SK-N-SH (cell line): ENCODE results near the gene CIB4. TPM values are rescaled to one million over a fixed set of nuclear protein-coding genes. Genes with fewer than 3 reads are reported as not detected.

Experiments
- CTCF ChIA-PET: fragments of 300-600, 350-600 bp; formaldehyde crosslinking; extraction: SDS; loops from one replicate; lab custom pipeline; 2021; lab: Yijun Ruan, JAX
- POLR2A ChIA-PET: fragments of 350-600 bp; sonication (Branson Sonifier 250); formaldehyde crosslinking; extraction: SDS; loops from one replicate; lab custom pipeline; 2020; ENCODE audit warnings: antibody characterized with exemption, inconsistent platforms; lab: Yijun Ruan, JAX
- DNase-seq: peaks from one replicate; pipeline ENCODE4 v3.0.0; 2012
- H2AFZ ChIP-seq: fragments of 200-600 bp; sonication (generic); 2 replicates; pipeline ENCODE4 v1.8.1; 2016; ENCODE audit warnings: antibody characterized with exemption, mild to moderate bottlenecking, low read depth
- H3F3A ChIP-seq: fragments of 200-600 bp; sonication (generic); replicated peaks from 2 replicates; pipeline ENCODE3; 2016; ENCODE audit warnings: antibody characterized with exemption, mild to moderate bottlenecking; ENCODE audit not compliant: insufficient read depth
- H3K27ac ChIP-seq, 2 experiments: fragments of 200-500 bp in 1 of 2; fragments of 200-600 bp in 1 of 2; sonication (Bioruptor generic) in 1 of 2; sonication (generic), shearing (Covaris generic) in 1 of 2; 2 replicates each; pipeline versions ENCODE4 v1.5.1 to v1.6.1; 2014 to 2016; ENCODE audit warnings: low read depth in 2 of 2, inconsistent platforms in 1 of 2, low read length in 1 of 2, mild to moderate bottlenecking in 1 of 2, mixed read lengths in 1 of 2
- H3K27me3 ChIP-seq: fragments of 200-600 bp; sonication (generic), shearing (Covaris generic); 2 replicates; pipeline ENCODE4 v1.6.1; 2016; ENCODE audit warnings: mixed run types; ENCODE audit not compliant: insufficient read depth
- H3K36me3 ChIP-seq, 2 experiments: fragments of 200-500 bp in 1 of 2; fragments of 200-600 bp in 1 of 2; sonication (Bioruptor generic) in 1 of 2; sonication (generic) in 1 of 2; replicated peaks in 1 of 2; 2 replicates each; pipeline versions ENCODE3 to v1.5.1; 2014 to 2016; ENCODE audit warnings: low read length in 1 of 2, mild to moderate bottlenecking in 1 of 2; ENCODE audit not compliant: insufficient read depth in 2 of 2, control insufficient read depth in 1 of 2
- H3K4me1 ChIP-seq, 2 experiments: fragments of 200-500 bp in 1 of 2; fragments of 200-600 bp in 1 of 2; sonication (Bioruptor generic) in 1 of 2; sonication (generic), shearing (Covaris generic) in 1 of 2; 2 replicates each; pipeline versions ENCODE4 v1.5.1 to v1.6.1; 2014 to 2016; ENCODE audit warnings: low read depth in 1 of 2, low read length in 1 of 2, mixed run types in 1 of 2; ENCODE audit not compliant: insufficient read depth in 2 of 2, control insufficient read depth in 1 of 2
- H3K4me2 ChIP-seq: fragments of 200-600 bp; sonication (generic), shearing (Covaris generic); 2 replicates; pipeline ENCODE4 v1.6.1; 2017; ENCODE audit warnings: mixed run types
- H3K4me3 ChIP-seq, 2 experiments: fragments of 200-500 bp in 1 of 2; fragments of 200-600 bp in 1 of 2; sonication (Bioruptor generic) in 1 of 2; sonication (generic), shearing (Covaris generic) in 1 of 2; 2 replicates each; pipeline versions ENCODE4 v1.5.1 to v1.8.1; 2014 to 2016; ENCODE audit warnings: low read depth in 2 of 2, inconsistent platforms in 1 of 2, low read length in 1 of 2, mild to moderate bottlenecking in 1 of 2, mixed read lengths in 1 of 2, moderate library complexity in 1 of 2
- H3K79me2 ChIP-seq: fragments of 200-600 bp; sonication (generic); 2 replicates; pipeline ENCODE4 v1.8.1; 2017; ENCODE audit warnings: mild to moderate bottlenecking; ENCODE audit not compliant: insufficient read depth
- H3K9ac ChIP-seq: fragments of 200-600 bp; sonication (generic); 2 replicates; pipeline ENCODE4 v1.6.1; 2017; ENCODE audit warnings: mixed run types
- H3K9me2 ChIP-seq: fragments of 200-600 bp; sonication (generic); 2 replicates; pipeline ENCODE4 v1.6.1; 2017; ENCODE audit warnings: mixed run types
- H3K9me3 ChIP-seq: fragments of 200-600 bp; sonication (generic); 2 replicates; pipeline ENCODE4 v1.6.1; 2017; ENCODE audit warnings: mixed run types, mild to moderate bottlenecking, moderate library complexity
- H4K20me1 ChIP-seq: fragments of 200-600 bp; sonication (generic); 2 replicates; pipeline ENCODE4 v1.6.1; 2017; ENCODE audit warnings: mild to moderate bottlenecking, mixed run types; ENCODE audit not compliant: insufficient read depth
- CHD2 ChIP-seq: fragments of 150-350 bp; IDR thresholded peaks from 2 replicates; pipeline ENCODE4 v1.6.1; 2018; ENCODE audit warnings: low read length; ENCODE audit not compliant: partially characterized antibody
- EZH2phosphoT487 ChIP-seq: fragments of 200-600 bp; sonication (generic); IDR thresholded peaks from 2 replicates; pipeline ENCODE4 v1.6.1; 2017; ENCODE audit warnings: low read depth, mixed run types, mild to moderate bottlenecking, antibody characterized with exemption, moderate library complexity, borderline replicate concordance
- FOXJ3 ChIP-seq: sonication (generic); formaldehyde crosslinking; IDR thresholded peaks from 2 replicates; pipeline ENCODE4 v1.5.1; 2020; ENCODE audit warnings: mild to moderate bottlenecking, missing genetic modification reagents
- GATA2 ChIP-seq: sonication (generic); formaldehyde crosslinking; IDR thresholded peaks from 2 replicates; pipeline ENCODE4 v1.5.0; 2020; ENCODE audit warnings: mild to moderate bottlenecking, missing genetic modification reagents
- JUND ChIP-seq: IDR thresholded peaks from 2 replicates; pipeline ENCODE4 v1.4.0; 2012
- NRF1 ChIP-seq: IDR thresholded peaks from 2 replicates; pipeline ENCODE4 v1.6.1; 2012; ENCODE audit warnings: low read depth, mild to moderate bottlenecking, low read length
- PBX3 ChIP-seq: IDR thresholded peaks from 2 replicates; pipeline ENCODE4; 2012
- RAD21 ChIP-seq: IDR thresholded peaks from 2 replicates; pipeline ENCODE4 v1.6.1; 2012; ENCODE audit warnings: mild to moderate bottlenecking, low read length
- RXRA ChIP-seq: IDR thresholded peaks from 2 replicates; pipeline ENCODE4 v1.4.0; 2012; ENCODE audit warnings: low read depth, mild to moderate bottlenecking, borderline replicate concordance
- SMC3 ChIP-seq: IDR thresholded peaks from 2 replicates; pipeline ENCODE4 v1.6.1; 2012; ENCODE audit warnings: low read depth, low read length, improper control_type of control experiment
- TAF1 ChIP-seq: IDR thresholded peaks from 2 replicates; pipeline ENCODE4 v1.6.1; 2012; ENCODE audit warnings: low read depth, mild to moderate bottlenecking, low read length, moderate library complexity, borderline replicate concordance
- YY1 ChIP-seq: IDR thresholded peaks from 2 replicates; pipeline ENCODE4 v1.4.0; 2012; ENCODE audit warnings: low read depth, mild to moderate bottlenecking
- WGBS: methylation state at CpG from one replicate; pipeline ENCODE4 v1.1.6; 2017; ENCODE audit warnings: low lambda C conversion rate; 5-methylcytosine and 5-hydroxymethylcytosine counted together
- polyA plus RNA-seq, 3 experiments: library from polyadenylated mRNA; depleted of rRNA; stranded (reverse); fragments of >200 nt; gene quantifications; 2 replicates each; pipeline ENCODE4 v1.2.3, GENCODE V29; 2012

The CIB4 gene
- polyA plus RNA-seq, 1 of the 3 experiments (the other 2 are of a cell fraction) = not detected

GRCh38 chr2:26584191-26584590 lies 57.0 kb downstream of the CIB4 start:
- Histone ChIP-seq H4K20me1 (no peaks in the 10 kb centered on the region), H2AFZ (no peak overlapping the region), H3K79me2 (no peaks in the 10 kb centered on the region), H3F3A (no peaks in the 10 kb centered on the region), H3K27me3 (peaks cover 63% of the 10 kb centered on the region), H3K36me3 (no peaks in the 10 kb centered on the region), H3K9me2 (no peaks in the 10 kb centered on the region), H3K4me1 (peaks cover 0 to 12% of the 10 kb centered on the region in 2 experiments; a peak in 1 of 4 replicates), H3K27ac (no peak overlapping the region), H3K4me2 (no peak overlapping the region), H3K4me3 (no peak overlapping the region), H3K9me3 (no peaks in the 10 kb centered on the region), H3K9ac (no peak overlapping the region)
- ChIA-PET CTCF (interaction anchor here (0.8 to 10.9 kb wide), 2 partner anchors 21 to 159 kb away, joined by 3 to 128 read pairs; no protein-coding TSS in a partner anchor), POLR2A (no interaction called here)
- peak; percentile 28 for DNase-seq
- 64% methylated on average over 4 of the region's 4 CpGs for WGBS
- TF ChIP-seq EZH2phosphoT487 (no peak), CHD2 (no peak), NRF1 (no peak)

- CTCF ChIA-PET = interaction anchor here (0.7 to 10.9 kb wide), 2 partner anchors 22 to 160 kb away, joined by 3 to 128 read pairs; no protein-coding TSS in a partner anchor
- DNase-seq = peak; percentile 36
- H3K4me2 ChIP-seq = no peak overlapping the region
- H3K9me3 ChIP-seq = no peaks in the 10 kb centered on the region
- H3K4me3 ChIP-seq = no peak overlapping the region
- peaks cover 62% of the 10 kb centered on the region for H3K27me3 ChIP-seq
- no peak overlapping the region for H3K9ac ChIP-seq
- no peaks in the 10 kb centered on the region for H3K79me2 ChIP-seq
- POLR2A ChIA-PET = no interaction called here
- no peak overlapping the region for H3K27ac ChIP-seq
- no peaks in the 10 kb centered on the region for H3K36me3 ChIP-seq
- H3K4me1 ChIP-seq = peaks cover 0 to 10% of the 10 kb centered on the region in 2 experiments; a peak in 1 of 4 replicates
- no peak for TF ChIP-seq EZH2phosphoT487
- no peak for TF ChIP-seq JUND
- no peak for TF ChIP-seq FOXJ3 (CRISPR knock-in tag)
- no peak for TF ChIP-seq PBX3
- no peak for TF ChIP-seq GATA2 (CRISPR knock-in tag)
- TF ChIP-seq YY1 = no peak
- no peak for TF ChIP-seq RAD21
- TF ChIP-seq, all 33 proteins: peak for 0
- no peaks in the 10 kb centered on the region for H4K20me1 ChIP-seq
- H3F3A ChIP-seq = no peaks in the 10 kb centered on the region
- H3K9me2 ChIP-seq = no peaks in the 10 kb centered on the region
- no peak overlapping the region for H2AFZ ChIP-seq
- 41% methylated on average over 8 of the region's 8 CpGs for WGBS
Measured at GRCh38 chr2:26583381-26583911, 57.7 kb downstream of the CIB4 start.

- POLR2A ChIA-PET = no interaction called here
- Histone ChIP-seq H3K9me2 (no peaks in the 10 kb centered on the region), H3K27me3 (peaks cover 62% of the 10 kb centered on the region), H3K79me2 (no peaks in the 10 kb centered on the region), H3K4me1 (peaks cover 0 to 8% of the 10 kb centered on the region in 2 experiments; a peak in 1 of 4 replicates), H3K27ac (no peak overlapping the region), H3K4me3 (no peak overlapping the region), H3K4me2 (no peak overlapping the region), H2AFZ (no peak overlapping the region), H3K9ac (no peak overlapping the region), H4K20me1 (no peaks in the 10 kb centered on the region), H3K36me3 (no peaks in the 10 kb centered on the region), H3K9me3 (no peaks in the 10 kb centered on the region), H3F3A (no peaks in the 10 kb centered on the region)
- peak; percentile 31 for DNase-seq
- 50% methylated on average over 4 of the region's 5 CpGs for WGBS
- CTCF ChIA-PET = interaction anchor here (0.7 to 10.9 kb wide), 3 partner anchors 23 to 161 kb away, joined by 3 to 128 read pairs (median 5); no protein-coding TSS in a partner anchor
- TF ChIP-seq SMC3 = no peak
- no peak for TF ChIP-seq RAD21
- no peak for TF ChIP-seq TAF1
- no peak for TF ChIP-seq RXRA
- no peak for TF ChIP-seq EZH2phosphoT487
Measured at GRCh38 chr2:26582890-26583289, 58.3 kb downstream of the CIB4 start.
